ENCODE results near the gene RNF168. TPM values are rescaled to one million over a fixed set of nuclear protein-coding genes. Genes with fewer than 3 reads are reported as not detected.
"Not testable (repeated sequence)": the region's sequence is repeated elsewhere in the genome, so short reads cannot be mapped to it uniquely, and the experiment has no call there.

Gene RNF168
- polyA plus RNA-seq, 1 donor from 2014 or later = 4.2 TPM

DNA sequence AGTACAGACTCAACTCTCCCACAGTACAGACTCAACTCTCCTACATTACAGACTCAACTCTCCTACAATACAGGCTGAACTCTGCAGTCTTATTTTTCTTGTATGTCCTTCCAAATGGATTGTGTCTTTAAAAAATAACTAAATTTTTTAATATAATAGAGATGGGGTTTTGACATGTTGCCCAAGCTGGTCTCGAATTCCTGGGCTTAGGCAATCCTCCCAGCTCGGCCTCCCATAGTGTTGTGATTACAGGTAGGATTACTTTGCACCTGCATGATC is 40.2 kb downstream of the RNF168 start:
- Histone ChIP-seq H3K9me2 (ENCODE audit: insufficient read depth, low read length) (no peaks in the 10 kb centered on the region), H3K9ac (ENCODE audit: low read length) (no peak overlapping the region), H3K79me2 (replicated peaks; ENCODE audit: insufficient read depth, low read length) (no peaks in the 10 kb centered on the region), H4K20me1 (ENCODE audit: insufficient read depth) (no peaks in the 10 kb centered on the region), H3K9me3 (ENCODE audit: low read length) (no peaks in the 10 kb centered on the region), H2AFZ (ENCODE audit: low read depth, low read length) (no peak overlapping the region), H3K36me3 (ENCODE audit: insufficient read depth, low read length) (no peaks in the 10 kb centered on the region), H3K4me3 (ENCODE audit: low read length) (no peak overlapping the region), H3K27ac (ENCODE audit: low read length) (no peak overlapping the region), H3K4me2 (ENCODE audit: low read length) (no peak overlapping the region), H3K27me3 (ENCODE audit: insufficient read depth, low read depth, low read length) (no peaks in the 10 kb centered on the region), H3F3A (ENCODE audit: insufficient read depth, low read length, poor library complexity, severe bottlenecking) (no peaks in the 10 kb centered on the region)
- TF ChIP-seq POLR2AphosphoS5 (IDR thresholded peaks at IDR 0.05) (no peak), EZH2 (IDR thresholded peaks at IDR 0.05; ENCODE audit: borderline replicate concordance, insufficient read depth, low read length, poor library complexity, severe bottlenecking) (no peak)

DNA sequence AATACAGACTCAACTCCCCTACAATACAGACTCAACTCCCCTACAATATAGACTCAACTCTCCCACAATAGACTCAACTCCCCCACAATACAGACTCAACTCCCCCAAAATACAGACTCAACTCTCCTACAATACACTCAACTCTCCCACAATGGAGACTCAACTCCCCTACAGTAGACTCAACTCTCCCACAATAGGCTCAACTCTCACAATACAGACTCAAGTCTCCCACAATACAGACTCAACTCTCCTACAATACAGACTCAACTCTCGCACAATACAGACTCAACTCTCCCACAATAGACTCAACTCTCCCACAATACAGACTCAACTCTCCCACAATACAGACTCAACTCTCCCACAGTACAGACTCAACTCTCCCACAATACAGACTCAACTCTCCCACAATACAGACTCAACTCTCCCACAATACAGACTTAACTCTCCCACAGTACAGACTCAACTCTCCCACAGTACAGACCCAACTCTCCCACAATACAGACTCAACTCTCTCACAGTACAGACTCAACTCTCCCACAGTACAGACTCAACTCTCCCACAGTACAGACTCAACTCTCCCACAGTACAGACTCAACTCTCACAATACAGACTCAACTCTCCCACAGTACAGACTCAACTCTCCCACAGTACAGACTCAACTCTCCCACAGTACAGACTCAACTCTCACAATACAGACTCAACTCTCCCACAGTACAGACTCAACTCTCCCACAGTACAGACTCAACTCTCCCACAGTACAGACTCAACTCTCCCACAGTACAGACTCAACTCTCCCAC is 40.7 kb downstream of the RNF168 start:
- H3F3A ChIP-seq (ENCODE audit: insufficient read depth, low read length, poor library complexity, severe bottlenecking); H3K4me3 ChIP-seq (ENCODE audit: low read length); H3K79me2 ChIP-seq (replicated peaks; ENCODE audit: insufficient read depth, low read length); H3K4me2 ChIP-seq (ENCODE audit: low read length); H2AFZ ChIP-seq (ENCODE audit: low read depth, low read length); H3K9me2 ChIP-seq (ENCODE audit: insufficient read depth, low read length); H3K9ac ChIP-seq (ENCODE audit: low read length); H3K36me3 ChIP-seq (ENCODE audit: insufficient read depth, low read length); H3K27ac ChIP-seq (ENCODE audit: low read length); H3K9me3 ChIP-seq (ENCODE audit: low read length); H4K20me1 ChIP-seq (ENCODE audit: insufficient read depth); H3K27me3 ChIP-seq (ENCODE audit: insufficient read depth, low read depth, low read length): not testable (repeated sequence)

DNA sequence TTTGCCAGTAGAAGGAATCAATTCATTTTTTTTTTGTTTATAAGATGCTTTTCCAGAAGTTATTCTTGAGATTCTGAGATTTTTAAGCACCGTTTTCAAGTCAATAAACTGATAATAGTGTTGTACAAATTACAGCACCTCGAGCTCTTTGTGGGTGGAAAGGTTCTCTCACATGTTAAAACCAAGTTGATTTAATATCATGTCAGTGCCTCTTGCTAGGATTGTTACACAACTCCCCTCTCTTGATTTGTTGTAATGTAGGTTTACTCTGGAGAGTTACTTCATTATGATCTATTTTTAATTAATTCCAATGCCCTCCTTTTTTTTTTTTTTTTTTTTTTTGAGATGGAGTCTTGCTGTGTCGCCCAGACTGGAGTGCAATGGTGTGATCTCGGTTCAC is 45.5 kb downstream of the RNF168 start:
- no peaks in the 10 kb centered on the region for H3K27me3 ChIP-seq (ENCODE audit: insufficient read depth, low read depth, low read length)
- no peaks in the 10 kb centered on the region for H3K79me2 ChIP-seq (replicated peaks; ENCODE audit: insufficient read depth, low read length)
- H3K9me3 ChIP-seq (ENCODE audit: low read length) = no peaks in the 10 kb centered on the region
- no peak overlapping the region for H3K27ac ChIP-seq (ENCODE audit: low read length)
- no peaks in the 10 kb centered on the region for H3K9me2 ChIP-seq (ENCODE audit: insufficient read depth, low read length)
- H3K9ac ChIP-seq (ENCODE audit: low read length) = no peak overlapping the region
- H2AFZ ChIP-seq (ENCODE audit: low read depth, low read length) = no peak overlapping the region
- H4K20me1 ChIP-seq (ENCODE audit: insufficient read depth) = no peaks in the 10 kb centered on the region
- no peaks in the 10 kb centered on the region for H3F3A ChIP-seq (ENCODE audit: insufficient read depth, low read length, poor library complexity, severe bottlenecking)
- TF ChIP-seq EP300 (conservative IDR thresholded peaks at IDR 0.05; ENCODE audit: poor library complexity, severe bottlenecking) = no peak
- no peak for TF ChIP-seq RAD21 (conservative IDR thresholded peaks at IDR 0.05)
- TF ChIP-seq POLR2AphosphoS5 (IDR thresholded peaks at IDR 0.05) = no peak
- TF ChIP-seq, protein P1, sequence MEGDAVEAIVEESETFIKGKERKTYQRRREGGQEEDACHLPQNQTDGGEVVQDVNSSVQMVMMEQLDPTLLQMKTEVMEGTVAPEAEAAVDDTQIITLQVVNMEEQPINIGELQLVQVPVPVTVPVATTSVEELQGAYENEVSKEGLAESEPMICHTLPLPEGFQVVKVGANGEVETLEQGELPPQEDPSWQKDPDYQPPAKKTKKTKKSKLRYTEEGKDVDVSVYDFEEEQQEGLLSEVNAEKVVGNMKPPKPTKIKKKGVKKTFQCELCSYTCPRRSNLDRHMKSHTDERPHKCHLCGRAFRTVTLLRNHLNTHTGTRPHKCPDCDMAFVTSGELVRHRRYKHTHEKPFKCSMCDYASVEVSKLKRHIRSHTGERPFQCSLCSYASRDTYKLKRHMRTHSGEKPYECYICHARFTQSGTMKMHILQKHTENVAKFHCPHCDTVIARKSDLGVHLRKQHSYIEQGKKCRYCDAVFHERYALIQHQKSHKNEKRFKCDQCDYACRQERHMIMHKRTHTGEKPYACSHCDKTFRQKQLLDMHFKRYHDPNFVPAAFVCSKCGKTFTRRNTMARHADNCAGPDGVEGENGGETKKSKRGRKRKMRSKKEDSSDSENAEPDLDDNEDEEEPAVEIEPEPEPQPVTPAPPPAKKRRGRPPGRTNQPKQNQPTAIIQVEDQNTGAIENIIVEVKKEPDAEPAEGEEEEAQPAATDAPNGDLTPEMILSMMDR (IDR thresholded peaks at IDR 0.05; ENCODE audit: poor library complexity, severe bottlenecking) = no peak
- no peak overlapping the region for H3K4me2 ChIP-seq (ENCODE audit: low read length)
- no peaks in the 10 kb centered on the region for H3K36me3 ChIP-seq (ENCODE audit: insufficient read depth, low read length)
- H3K4me3 ChIP-seq (ENCODE audit: low read length) = no peak overlapping the region

DNA sequence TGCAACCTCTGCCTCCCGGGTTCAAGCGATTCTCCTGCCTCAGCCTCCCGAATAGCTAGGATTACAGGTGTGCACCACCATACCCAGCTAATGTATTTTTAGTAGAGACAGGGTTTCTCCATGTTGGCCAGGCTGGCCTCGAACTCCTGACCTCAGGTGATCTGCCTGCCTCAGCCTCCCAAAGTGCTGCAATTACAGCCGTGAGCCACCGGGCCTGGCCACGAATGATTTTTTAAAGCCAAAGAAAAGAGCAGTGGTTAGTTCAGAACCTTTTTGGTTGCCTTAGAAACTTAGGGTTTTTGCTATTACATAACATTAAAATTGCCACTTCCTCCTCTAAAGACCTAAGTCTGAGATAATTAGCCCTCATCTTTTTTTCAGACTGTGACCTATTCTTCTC is 46.1 kb downstream of the RNF168 start:
- not testable (repeated sequence) for H3K36me3 ChIP-seq (ENCODE audit: insufficient read depth, low read length); H3K9me2 ChIP-seq (ENCODE audit: insufficient read depth, low read length); H3K9ac ChIP-seq (ENCODE audit: low read length); H3K27ac ChIP-seq (ENCODE audit: low read length); H3K4me2 ChIP-seq (ENCODE audit: low read length); H3K79me2 ChIP-seq (replicated peaks; ENCODE audit: insufficient read depth, low read length); H3K4me3 ChIP-seq (ENCODE audit: low read length); H4K20me1 ChIP-seq (ENCODE audit: insufficient read depth); H3F3A ChIP-seq (ENCODE audit: insufficient read depth, low read length, poor library complexity, severe bottlenecking); H3K9me3 ChIP-seq (ENCODE audit: low read length); H2AFZ ChIP-seq (ENCODE audit: low read depth, low read length); H3K27me3 ChIP-seq (ENCODE audit: insufficient read depth, low read depth, low read length)
